HT1080 (cell line): ENCODE data around the gene CDK1. TPM values are rescaled to one million over a fixed set of nuclear protein-coding genes. Genes with fewer than 3 reads are reported as not detected.
A peak's percentile ranks its signal among the peaks of the same experiment; 100 is the strongest.
"Not testable (repeated sequence)": the region's sequence is repeated elsewhere in the genome, so short reads cannot be mapped to it uniquely, and the experiment has no call there.

Source experiments
- DNase-seq: peaks from one replicate; pipeline ENCODE4 v3.0.0-alpha.2; 2015; ENCODE audit warnings: low read depth
- total RNA-seq: library from RNA; depleted of rRNA; stranded (reverse); fragments of >200 nt; shearing (Covaris generic); gene quantifications from 2 replicates; pipeline ENCODE4 v1.2.3, GENCODE V29; 2014

CDK1 gene
- total RNA-seq, 1 experiment from 2014 or later, result 104 TPM

DNA sequence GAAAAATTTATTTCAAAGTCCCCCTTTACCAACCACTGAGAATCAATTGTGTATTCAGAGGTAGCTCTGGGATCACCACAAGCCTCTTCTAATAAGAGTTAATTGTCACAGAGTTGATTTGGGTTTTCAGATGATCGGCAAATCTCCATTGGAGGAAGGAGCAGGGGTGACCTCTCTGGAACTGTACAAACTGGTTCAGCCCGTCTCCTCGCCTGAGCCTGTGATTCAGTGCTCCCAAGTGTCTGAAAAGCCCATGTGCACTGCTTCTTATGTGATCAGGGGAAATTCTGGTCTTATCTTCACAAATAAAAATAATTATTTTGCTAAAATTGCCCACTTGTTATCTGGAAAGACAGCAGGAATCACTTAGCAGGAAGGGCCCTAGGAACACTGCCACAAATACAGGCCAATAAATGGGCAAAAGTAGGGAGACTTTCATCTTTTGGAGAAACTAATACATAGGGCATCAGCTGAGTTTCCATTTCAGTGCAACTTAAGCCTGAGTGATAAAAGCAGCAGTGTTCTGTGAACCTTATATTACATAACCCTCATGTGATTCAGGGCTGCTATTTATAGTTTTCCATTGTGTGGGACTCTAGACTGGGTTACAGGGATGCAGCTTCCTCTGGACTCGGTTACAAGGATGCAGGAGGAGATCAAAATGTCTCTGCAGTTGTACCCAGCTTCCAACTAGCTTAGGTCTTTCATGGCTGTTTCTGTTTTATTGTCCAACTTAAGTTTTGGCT lies 32.3 kb downstream of the CDK1 start:
- DNase-seq, result peak; percentile 45

DNA sequence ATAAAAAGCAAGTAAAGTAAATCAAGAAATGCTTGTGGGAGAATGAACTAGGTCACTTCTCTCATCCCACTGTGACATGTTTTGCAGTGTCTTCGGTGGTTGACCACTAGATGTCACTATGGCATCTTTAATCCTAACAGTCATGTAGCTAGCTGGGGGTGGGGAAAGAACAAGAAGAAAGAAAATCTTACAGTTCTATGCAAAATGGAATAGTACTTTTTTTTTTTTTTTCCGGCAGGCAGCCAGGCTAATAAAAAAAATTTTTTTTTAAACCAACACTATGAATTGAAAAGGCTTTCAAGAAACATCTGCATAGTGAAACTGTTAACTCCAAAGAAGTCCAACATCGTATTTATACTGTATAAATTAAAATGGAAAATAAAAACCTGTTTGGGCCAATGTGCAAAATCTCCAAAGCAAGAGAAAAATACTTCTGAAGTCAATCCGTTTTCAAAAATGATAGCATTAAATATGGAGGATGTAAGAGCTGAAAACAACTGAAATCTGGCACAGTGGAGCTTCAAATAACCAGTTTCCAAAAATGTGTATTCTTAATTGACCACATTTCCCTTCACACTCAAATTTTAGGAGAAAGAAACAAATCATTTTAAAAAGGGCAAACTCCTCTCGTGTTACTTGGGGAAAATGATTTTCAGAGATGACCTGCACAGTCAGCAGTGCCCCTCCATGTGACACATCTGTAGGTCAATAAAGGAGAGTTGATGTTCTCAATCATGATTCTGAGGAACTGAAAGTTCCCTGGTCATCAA lies 38.5 kb downstream of the CDK1 start:
- DNase-seq, result peak; percentile 64

DNA sequence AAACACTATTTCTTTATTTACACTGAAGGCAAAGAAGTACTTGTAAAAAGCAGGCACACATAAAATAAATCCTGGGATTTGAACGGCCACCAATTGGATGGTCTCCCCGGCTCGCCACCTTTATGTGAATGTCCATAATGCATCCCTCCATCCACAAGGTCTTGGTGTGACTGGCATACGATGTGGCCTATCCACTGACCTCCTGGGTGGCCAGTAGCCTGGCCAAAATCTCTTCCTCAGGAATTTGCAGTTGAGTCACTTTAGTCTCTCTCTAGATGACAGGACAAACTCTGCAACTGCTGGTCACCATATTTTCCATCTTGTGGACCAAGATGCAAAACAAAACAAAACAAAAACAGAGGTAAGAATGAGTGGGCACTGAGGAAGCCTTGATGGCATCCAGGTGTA lies 39.1 kb downstream of the CDK1 start:
- no peak for DNase-seq

DNA sequence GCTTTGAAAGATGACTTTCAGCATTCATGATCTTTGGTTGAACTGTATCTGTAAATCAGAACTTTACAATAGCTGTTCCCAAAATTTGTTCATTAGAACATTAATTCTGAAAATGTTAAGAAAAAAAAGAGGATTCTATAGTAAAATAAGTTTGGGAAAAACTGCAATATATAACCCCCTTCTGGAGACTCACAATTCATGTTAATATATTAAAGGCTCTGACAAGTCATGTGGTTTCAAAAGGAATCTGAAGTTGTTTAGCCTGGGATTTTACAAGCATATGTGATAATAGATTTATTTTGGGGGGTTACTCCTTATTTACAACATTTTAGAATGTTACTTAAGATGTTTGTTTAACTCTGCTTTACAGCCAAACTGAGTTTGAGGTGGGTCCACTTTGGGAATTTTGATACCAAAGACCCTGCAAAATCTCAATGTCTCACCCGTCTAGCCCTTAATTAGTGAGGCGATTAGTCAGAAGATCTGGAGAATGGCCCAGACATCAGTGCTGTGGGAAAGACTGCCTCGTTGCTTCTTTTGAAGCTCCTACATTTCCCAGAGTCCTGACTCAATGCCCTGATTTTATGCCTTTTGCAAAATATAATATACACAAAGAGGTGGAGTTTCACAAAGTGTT lies 40.0 kb downstream of the CDK1 start:
- peak; percentile 30 for DNase-seq

DNA sequence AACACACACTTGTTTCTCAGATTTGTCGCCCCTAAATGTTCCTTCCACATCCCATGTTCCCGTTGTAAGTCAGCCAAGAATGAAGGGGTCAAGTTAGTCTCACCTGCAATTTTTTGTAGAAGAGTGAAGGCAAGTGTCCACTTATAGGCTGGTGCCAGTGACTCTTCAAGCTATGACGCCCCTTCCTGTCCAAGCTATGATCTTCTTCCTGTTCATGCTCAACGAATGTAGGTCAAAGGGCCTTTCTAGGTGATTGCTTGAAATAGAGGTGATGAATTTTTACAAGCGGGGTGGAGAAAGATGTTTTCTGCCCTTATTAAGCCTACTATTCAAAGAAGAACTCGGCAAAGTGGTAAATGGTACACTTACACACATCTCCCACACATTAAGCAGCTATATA lies 41.0 kb downstream of the CDK1 start:
- no peak for DNase-seq

DNA sequence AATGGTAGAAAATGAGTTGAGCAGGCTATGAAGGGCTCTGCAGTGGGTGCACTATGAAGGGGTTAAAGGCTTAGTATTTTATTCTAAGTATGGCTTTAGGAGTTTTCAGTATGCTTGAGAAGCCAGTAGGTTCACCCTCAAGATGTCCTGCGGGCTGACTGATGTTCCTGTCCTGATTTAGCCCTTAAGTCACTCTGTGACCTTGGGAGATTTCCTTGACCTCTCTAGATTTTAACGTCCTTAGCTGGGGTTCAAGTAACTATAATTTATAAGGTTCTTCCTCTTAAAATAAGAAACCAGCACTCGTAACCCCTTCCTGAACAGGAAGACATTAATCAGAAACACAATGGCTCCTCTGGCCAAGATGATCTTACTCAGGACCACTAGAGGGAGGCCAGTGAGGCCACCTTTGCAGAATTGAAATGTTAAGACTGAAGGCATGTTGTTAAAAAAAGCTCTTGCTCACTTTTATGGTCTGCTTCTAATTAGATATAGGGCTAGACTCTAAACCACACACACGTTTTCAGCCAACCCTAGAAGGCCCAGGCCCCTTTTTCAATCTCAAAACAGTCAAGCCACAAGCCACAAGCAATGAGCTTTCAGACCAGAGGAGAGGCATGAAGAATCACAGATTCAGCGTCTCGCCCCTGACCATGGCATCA lies 41.9 kb downstream of the CDK1 start:
- no peak for DNase-seq

DNA sequence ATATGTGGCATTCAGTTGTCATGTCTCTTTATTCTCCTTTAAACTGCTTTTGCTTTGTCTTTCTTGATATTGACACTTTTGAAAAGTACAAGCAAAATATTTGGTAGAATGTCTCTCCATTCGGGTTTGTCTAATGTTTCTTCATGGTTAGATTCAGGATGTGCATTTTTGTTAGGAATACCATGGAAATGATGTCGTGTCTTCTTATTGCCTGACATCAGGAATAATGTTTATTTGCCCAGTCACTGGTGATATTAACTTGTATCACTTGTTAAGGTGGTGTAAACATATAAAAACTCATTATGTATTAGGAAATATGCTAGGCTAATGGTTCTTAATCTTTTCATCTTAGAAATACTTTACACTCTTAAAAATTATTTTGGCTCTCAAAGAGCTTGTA lies 43.4 kb downstream of the CDK1 start:
- no peak for DNase-seq

DNA sequence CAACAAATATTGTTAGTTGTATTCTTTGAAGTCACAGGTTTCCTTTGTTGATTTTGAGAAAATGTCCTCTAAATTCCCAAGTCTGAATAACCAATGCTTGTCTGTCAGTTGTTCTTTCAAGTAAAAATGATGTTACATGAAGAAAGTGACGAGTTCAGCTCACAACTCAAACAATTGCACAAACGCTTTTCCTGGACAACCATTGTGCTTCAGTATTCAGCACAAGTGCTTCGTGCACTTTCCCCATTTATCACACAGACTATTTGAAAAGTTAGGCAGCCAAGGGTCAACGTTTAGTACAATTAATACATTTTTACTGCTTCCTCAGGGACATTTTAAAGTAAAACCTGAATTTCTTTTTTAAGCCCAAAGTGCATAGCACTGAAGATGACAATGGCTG lies 44.5 kb downstream of the CDK1 start:
- no peak for DNase-seq

DNA sequence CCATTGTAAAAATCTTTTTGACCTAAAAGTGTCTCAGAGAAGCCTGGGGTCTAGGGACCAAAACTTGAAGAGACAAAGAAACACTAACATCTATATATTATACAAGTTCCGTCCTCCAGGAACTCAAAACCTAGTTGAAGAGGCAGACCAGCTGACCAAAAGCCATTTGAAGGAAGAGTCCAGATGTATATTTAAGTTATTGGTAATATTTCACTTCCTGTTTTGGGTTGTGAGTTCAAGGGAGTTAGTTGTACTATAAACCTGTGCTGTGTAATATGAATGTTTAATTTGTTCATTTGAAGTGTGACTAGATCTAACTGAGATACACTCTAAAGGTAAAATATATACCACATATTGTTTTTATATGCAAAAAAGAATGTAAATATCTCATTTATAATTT lies 45.0 kb downstream of the CDK1 start:
- no peak for DNase-seq

DNA sequence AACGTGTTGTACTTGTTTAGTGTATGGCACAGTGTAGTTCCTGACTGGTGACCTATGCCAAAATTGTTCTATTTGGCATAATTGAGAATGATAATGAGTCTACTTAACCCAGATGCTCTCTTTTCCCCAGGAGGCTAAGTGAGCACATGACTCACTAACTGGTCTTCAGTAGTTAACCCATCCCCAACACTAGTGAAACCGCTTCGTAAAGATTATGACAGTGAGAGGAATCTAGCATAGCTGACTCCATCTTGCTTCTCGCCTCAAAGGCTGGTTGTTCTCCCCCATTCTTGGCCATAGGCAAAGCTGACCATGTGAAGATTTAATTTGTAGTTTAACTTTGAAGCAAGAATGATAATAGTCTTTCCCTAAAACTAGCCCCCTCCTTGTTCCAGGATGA lies 47.2 kb downstream of the CDK1 start:
- DNase-seq, result no peak

DNA sequence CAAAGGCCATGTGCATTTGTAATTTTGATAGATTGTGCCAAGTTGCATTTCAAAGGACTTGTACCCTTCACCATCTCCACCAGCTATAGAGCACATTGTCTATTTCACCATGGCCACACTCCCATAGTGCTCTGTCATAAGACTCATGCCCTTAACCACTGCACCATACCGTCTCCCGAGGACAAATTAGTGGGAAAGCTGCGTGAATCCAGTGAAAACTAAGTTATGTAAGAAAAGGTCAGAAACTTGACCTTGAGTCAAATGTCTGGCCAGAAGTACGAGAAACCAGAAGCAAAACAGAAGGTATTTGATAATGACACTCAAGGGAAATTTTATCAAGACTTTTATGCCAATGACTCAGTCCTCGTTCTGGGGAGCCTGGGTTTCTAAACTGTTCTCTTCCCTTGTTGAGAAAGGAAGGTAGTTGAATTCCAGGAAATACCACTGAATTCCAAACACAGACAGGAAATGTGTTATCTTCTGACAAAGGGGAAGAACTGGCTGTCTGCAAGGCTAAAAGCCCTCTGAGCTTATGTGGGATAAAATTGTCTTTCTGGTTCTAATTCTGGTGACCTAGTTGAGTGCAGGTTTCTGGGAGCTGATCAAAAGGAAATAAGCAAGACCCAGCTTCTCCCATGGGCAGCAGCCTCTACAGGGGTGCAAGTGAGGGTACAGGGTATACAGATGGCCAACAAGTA lies 49.7 kb downstream of the CDK1 start:
- peak; percentile 84 for DNase-seq

DNA sequence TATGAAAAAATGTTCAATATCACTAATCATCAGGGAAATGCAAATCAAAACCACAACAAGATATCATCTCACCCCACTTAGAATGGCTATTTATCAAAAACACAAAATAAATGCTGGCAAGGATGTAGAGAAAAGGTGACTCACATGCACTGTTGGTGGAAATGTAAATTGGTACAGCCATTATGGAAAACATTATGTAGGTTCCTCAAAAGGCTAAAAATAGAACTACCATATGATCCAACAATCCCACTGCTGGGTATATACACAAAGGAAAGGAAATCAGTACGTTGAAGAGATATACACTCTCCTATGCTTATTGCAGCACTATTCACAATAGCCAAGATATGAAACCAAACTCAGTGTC lies 50.2 kb downstream of the CDK1 start:
- peak; percentile 49 for DNase-seq

DNA sequence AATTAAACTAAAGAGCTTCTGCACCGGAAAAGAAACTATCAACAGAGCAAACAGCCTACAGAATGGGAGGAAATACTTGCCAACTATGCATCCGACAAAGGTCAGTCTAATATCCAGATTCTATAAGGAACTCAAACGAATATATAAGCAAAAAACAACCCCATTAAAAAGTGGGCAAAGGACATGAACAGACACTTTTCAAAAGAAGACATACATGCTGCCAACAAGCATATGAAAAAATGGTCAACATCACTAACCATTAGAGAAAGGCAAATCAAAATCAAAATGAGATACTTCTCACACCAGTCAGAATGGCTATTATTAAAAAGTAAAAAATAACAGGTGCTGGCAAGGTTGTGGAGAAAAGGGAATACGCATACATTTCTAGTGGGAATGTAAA lies 53.9 kb downstream of the CDK1 start:
- not testable (repeated sequence) for DNase-seq

DNA sequence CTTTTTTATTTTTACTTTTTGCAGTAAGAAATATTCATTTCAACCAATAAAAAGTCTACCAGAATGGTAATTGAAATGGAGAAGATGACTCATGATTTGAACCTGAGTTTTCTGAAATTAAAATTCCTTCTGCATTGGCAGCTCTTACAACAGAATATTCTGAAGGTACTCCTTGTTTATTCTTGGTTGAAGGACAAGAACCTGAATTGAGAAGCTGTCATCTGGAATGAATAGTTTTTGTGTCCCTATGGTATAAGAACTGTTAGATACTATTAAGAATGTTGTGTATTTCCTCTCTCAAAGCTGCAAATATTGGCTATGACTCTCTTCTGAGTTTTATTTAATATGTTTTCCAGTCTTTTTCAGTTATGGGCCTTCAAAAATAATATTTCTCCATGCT lies 56.1 kb downstream of the CDK1 start:
- no peak for DNase-seq

DNA sequence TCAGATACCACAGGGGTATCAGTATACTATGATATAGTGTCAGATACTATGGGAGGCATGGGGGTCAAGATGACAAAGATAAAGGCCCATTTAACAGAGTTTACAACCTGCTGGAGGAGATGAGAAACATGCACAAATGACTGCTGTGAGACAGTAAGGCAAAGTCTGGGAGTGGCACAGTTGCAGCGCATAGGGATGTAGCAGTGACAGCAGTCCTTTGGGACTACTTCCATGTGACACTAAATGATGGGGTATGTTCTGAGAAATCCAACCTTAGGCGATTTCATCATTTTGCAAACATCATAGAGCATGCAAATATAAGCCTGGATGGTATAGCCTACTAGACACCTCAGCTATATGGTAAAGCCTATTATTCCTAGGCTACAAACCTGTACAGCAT lies 56.8 kb downstream of the CDK1 start:
- DNase-seq, result no peak

DNA sequence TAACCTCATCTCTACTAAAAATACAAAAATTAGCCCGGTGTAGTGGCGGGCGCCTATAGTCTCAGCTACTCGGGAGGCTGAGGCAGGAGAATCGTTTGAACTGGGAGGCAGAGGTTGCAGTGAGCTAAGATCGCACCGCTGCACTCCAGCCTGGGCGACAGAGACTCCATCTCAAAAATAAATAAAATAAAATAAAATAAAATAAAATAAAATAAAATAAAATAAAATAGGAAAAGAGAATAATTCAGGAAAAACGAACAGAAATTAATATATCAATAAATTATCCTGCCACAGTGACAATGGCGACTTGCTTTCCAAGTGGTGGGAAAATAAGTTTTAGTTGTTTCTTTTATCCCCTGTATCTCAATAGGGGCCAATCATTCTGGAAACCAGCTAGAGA lies 62.9 kb downstream of the CDK1 start:
- DNase-seq, result not testable (repeated sequence)

DNA sequence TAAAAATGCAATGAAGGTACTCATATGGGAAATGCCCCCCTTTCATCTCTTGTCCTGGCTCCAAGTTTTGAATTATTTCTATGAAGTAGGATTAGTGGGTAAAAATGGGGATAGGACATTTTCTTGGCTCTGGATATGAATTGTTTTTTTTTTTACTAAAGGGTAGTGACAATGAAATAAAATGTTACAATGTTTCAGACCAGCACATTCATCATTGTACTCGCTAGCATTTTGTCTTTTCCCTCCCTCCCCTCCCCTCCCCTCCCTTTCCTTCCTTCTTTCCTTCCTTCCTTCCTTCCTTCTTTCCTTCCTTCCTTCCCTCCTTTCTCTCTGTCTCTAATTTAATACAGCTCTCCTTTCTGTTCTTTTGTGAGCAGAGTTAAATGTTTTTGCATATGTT lies 64.4 kb downstream of the CDK1 start:
- DNase-seq, result no peak
